ENCODE results near the gene ZDHHC24. TPM values are rescaled to one million over a fixed set of nuclear protein-coding genes. Genes with fewer than 3 reads are reported as not detected.

Gene ZDHHC24
- total RNA-seq, 1 experiment from 2014 or later: 14.8 TPM

GRCh38 chr11:66484806-66485380, 61.0 kb downstream of the ZDHHC24 start:
- no peak for DNase-seq
- no peak overlapping the region for H3K4me3 ChIP-seq (ENCODE audit: insufficient read depth, low read depth, low read length)
- H3K36me3 ChIP-seq (replicated peaks; ENCODE audit: control insufficient read depth, insufficient read depth, low read length): peaks cover 10% of the 10 kb centered on the region
- no peaks in the 10 kb centered on the region for H3K27me3 ChIP-seq (ENCODE audit: control insufficient read depth, insufficient read depth, low read length)

- peaks cover 2% of the 10 kb centered on the region; the same call in 1 of the 2 replicates for H3K36me3 ChIP-seq (replicated peaks; ENCODE audit: control insufficient read depth, insufficient read depth, low read length)
- peak; percentile 100 for DNase-seq
- H3K27me3 ChIP-seq (ENCODE audit: control insufficient read depth, insufficient read depth, low read length): no peaks in the 10 kb centered on the region
- H3K4me3 ChIP-seq (ENCODE audit: insufficient read depth, low read depth, low read length): peak within 1 kb of the TSS; percentile 93
These were observed 65.5 kb downstream of the ZDHHC24 start, which contains the start of gene DPP3 for GRCh38 chr11:66480117-66480938. DPP3 (plus strand) TSS chr11:66480434; CDS start chr11:66482201, 1,767 bp downstream.

- DNase-seq: peak; percentile 75
- H3K36me3 ChIP-seq (replicated peaks; ENCODE audit: control insufficient read depth, insufficient read depth, low read length): peaks cover 2% of the 10 kb centered on the region; the same call in 1 of the 2 replicates
- peak overlapping the region; percentile 93 for H3K4me3 ChIP-seq (ENCODE audit: insufficient read depth, low read depth, low read length)
- H3K27me3 ChIP-seq (ENCODE audit: control insufficient read depth, insufficient read depth, low read length): no peaks in the 10 kb centered on the region
These were observed 66.3 kb downstream of the ZDHHC24 start for GRCh38 chr11:66479394-66480116.

GRCh38 chr11:66478729-66479393, 67.0 kb downstream of the ZDHHC24 start:
- peak; percentile 88 for DNase-seq

GRCh38 chr11:66477263-66478201, 68.3 kb downstream of the ZDHHC24 start:
- DNase-seq: peak; percentile 73
- Histone ChIP-seq H3K27me3 (ENCODE audit: control insufficient read depth, insufficient read depth, low read length) (no peaks in the 10 kb centered on the region), H3K36me3 (replicated peaks; ENCODE audit: control insufficient read depth, insufficient read depth, low read length) (peaks cover 4% of the 10 kb centered on the region)

More at GRCh38 chr11:66478729-66479393, 67.0 kb downstream of the ZDHHC24 start:
- H3K4me3 ChIP-seq (ENCODE audit: insufficient read depth, low read depth, low read length): peak overlapping the region; percentile 93
- peaks cover 3% of the 10 kb centered on the region for H3K36me3 ChIP-seq (replicated peaks; ENCODE audit: control insufficient read depth, insufficient read depth, low read length)
- no peaks in the 10 kb centered on the region for H3K27me3 ChIP-seq (ENCODE audit: control insufficient read depth, insufficient read depth, low read length)

GRCh38 chr11:66476841-66477251, 69.0 kb downstream of the ZDHHC24 start:
- DNase-seq: peak; percentile 85
- Histone ChIP-seq H3K27me3 (ENCODE audit: control insufficient read depth, insufficient read depth, low read length) (no peaks in the 10 kb centered on the region), H3K4me3 (ENCODE audit: insufficient read depth, low read depth, low read length) (no peak overlapping the region), H3K36me3 (replicated peaks; ENCODE audit: control insufficient read depth, insufficient read depth, low read length) (peaks cover 4% of the 10 kb centered on the region)

More at GRCh38 chr11:66477263-66478201, 68.3 kb downstream of the ZDHHC24 start:
- no peak overlapping the region for H3K4me3 ChIP-seq (ENCODE audit: insufficient read depth, low read depth, low read length)

GRCh38 chr11:66476173-66476840, 69.5 kb downstream of the ZDHHC24 start:
- Histone ChIP-seq H3K27me3 (ENCODE audit: control insufficient read depth, insufficient read depth, low read length) (no peaks in the 10 kb centered on the region), H3K36me3 (replicated peaks; ENCODE audit: control insufficient read depth, insufficient read depth, low read length) (peaks cover 4% of the 10 kb centered on the region), H3K4me3 (ENCODE audit: insufficient read depth, low read depth, low read length) (no peak overlapping the region)
- DNase-seq: peak; percentile 58

GRCh38 chr11:66475349-66476172, 70.3 kb downstream of the ZDHHC24 start:
- Histone ChIP-seq H3K4me3 (ENCODE audit: insufficient read depth, low read depth, low read length) (no peak overlapping the region), H3K36me3 (replicated peaks; ENCODE audit: control insufficient read depth, insufficient read depth, low read length) (peaks cover 4% of the 10 kb centered on the region), H3K27me3 (ENCODE audit: control insufficient read depth, insufficient read depth, low read length) (no peaks in the 10 kb centered on the region)
- DNase-seq: peak; percentile 48

- DNase-seq: peak; percentile 24
- Histone ChIP-seq H3K27me3 (ENCODE audit: control insufficient read depth, insufficient read depth, low read length) (no peaks in the 10 kb centered on the region), H3K4me3 (ENCODE audit: insufficient read depth, low read depth, low read length) (no peak overlapping the region), H3K36me3 (replicated peaks; ENCODE audit: control insufficient read depth, insufficient read depth, low read length) (peaks cover 4% of the 10 kb centered on the region)
These were observed 72.0 kb downstream of the ZDHHC24 start for GRCh38 chr11:66473608-66474515.

GRCh38 chr11:66473167-66473566, 72.7 kb downstream of the ZDHHC24 start:
- Histone ChIP-seq H3K4me3 (ENCODE audit: insufficient read depth, low read depth, low read length) (no peak overlapping the region), H3K36me3 (replicated peaks; ENCODE audit: control insufficient read depth, insufficient read depth, low read length) (peaks cover 4% of the 10 kb centered on the region), H3K27me3 (ENCODE audit: control insufficient read depth, insufficient read depth, low read length) (no peaks in the 10 kb centered on the region)
- no peak for DNase-seq

GRCh38 chr11:66472054-66472453, 73.8 kb downstream of the ZDHHC24 start:
- Histone ChIP-seq H3K36me3 (replicated peaks; ENCODE audit: control insufficient read depth, insufficient read depth, low read length) (peaks cover 4% of the 10 kb centered on the region), H3K27me3 (ENCODE audit: control insufficient read depth, insufficient read depth, low read length) (peaks cover 3% of the 10 kb centered on the region; the same call in 1 of the 2 replicates), H3K4me3 (ENCODE audit: insufficient read depth, low read depth, low read length) (no peak overlapping the region)
- no peak for DNase-seq
